DOHH2 (cell line): ENCODE results near the gene CASP8AP2.

ENCODE experiments used
- EZH2phosphoT487 ChIP-seq: fragments of 200-600 bp; sonication (generic); IDR thresholded peaks from 2 replicates; pipeline ENCODE4 v1.6.1; 2017; ENCODE audit warnings: borderline replicate concordance, mild to moderate bottlenecking, antibody characterized with exemption, low read length, moderate library complexity, mixed read lengths
- TF ChIP-seq, protein P1 (sequence below): fragments of 200-600 bp; sonication (generic); IDR thresholded peaks from one replicate; pipeline ENCODE4 v1.5.1; 2014; ENCODE audit warnings: antibody characterized with exemption, mild to moderate bottlenecking, low read depth, low read length; ENCODE audit not compliant: poor library complexity, severe bottlenecking

GRCh38 chr6:89887452-89888137 lies 57.9 kb downstream of the CASP8AP2 start:
- TF ChIP-seq EZH2phosphoT487, result no peak
- TF ChIP-seq, protein P1, sequence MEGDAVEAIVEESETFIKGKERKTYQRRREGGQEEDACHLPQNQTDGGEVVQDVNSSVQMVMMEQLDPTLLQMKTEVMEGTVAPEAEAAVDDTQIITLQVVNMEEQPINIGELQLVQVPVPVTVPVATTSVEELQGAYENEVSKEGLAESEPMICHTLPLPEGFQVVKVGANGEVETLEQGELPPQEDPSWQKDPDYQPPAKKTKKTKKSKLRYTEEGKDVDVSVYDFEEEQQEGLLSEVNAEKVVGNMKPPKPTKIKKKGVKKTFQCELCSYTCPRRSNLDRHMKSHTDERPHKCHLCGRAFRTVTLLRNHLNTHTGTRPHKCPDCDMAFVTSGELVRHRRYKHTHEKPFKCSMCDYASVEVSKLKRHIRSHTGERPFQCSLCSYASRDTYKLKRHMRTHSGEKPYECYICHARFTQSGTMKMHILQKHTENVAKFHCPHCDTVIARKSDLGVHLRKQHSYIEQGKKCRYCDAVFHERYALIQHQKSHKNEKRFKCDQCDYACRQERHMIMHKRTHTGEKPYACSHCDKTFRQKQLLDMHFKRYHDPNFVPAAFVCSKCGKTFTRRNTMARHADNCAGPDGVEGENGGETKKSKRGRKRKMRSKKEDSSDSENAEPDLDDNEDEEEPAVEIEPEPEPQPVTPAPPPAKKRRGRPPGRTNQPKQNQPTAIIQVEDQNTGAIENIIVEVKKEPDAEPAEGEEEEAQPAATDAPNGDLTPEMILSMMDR, result no peak
